ENCODE results near the gene OR52W1.

OR52W1 gene

GRCh38 chr11:6199174-6199810 lies at the start of gene OR52W1:
OR52W1 (plus strand) TSS chr11:6199224; CDS start chr11:6199224, 0 bp downstream.
- no peak within 1 kb of the TSS for H3K4me3 Mint-ChIP-seq

GRCh38 chr11:6151117-6151516 lies 47.9 kb upstream of the OR52W1 start:
- H3K4me1 Mint-ChIP-seq = no peaks in the 10 kb centered on the region
- no peak for DNase-seq
- ATAC-seq = no peak
- peaks cover 6% of the 10 kb centered on the region for H3K9me3 Mint-ChIP-seq
- H3K27ac Mint-ChIP-seq = no peak overlapping the region
- H3K36me3 Mint-ChIP-seq (ENCODE audit: low read depth) = no peaks in the 10 kb centered on the region
- no peak overlapping the region for H3K4me3 Mint-ChIP-seq
- peaks cover 4% of the 10 kb centered on the region for H3K27me3 Mint-ChIP-seq

More at GRCh38 chr11:6199174-6199810, at the start of gene OR52W1:
- H3K9me3 Mint-ChIP-seq = no peaks in the 10 kb centered on the region
- H3K27me3 Mint-ChIP-seq = no peaks in the 10 kb centered on the region
- H3K27ac Mint-ChIP-seq = no peak within 1 kb of the TSS
- H3K4me1 Mint-ChIP-seq = peaks cover 57% of the 10 kb centered on the region
- ATAC-seq = no peak
- DNase-seq = no peak
- peaks cover 3% of the 10 kb centered on the region for H3K36me3 Mint-ChIP-seq (ENCODE audit: low read depth)

GRCh38 chr11:6152126-6152525 lies 46.9 kb upstream of the OR52W1 start:
- DNase-seq (no peak), ATAC-seq (no peak)
- no peaks in the 10 kb centered on the region for H3K4me1 Mint-ChIP-seq
- no peaks in the 10 kb centered on the region for H3K36me3 Mint-ChIP-seq (ENCODE audit: low read depth)
- H3K27ac Mint-ChIP-seq = no peak overlapping the region
- H3K27me3 Mint-ChIP-seq = peaks cover 6% of the 10 kb centered on the region
- H3K9me3 Mint-ChIP-seq = peaks cover 6% of the 10 kb centered on the region
- no peak overlapping the region for H3K4me3 Mint-ChIP-seq

- H3K9me3 Mint-ChIP-seq = no peaks in the 10 kb centered on the region
- peaks cover 2% of the 10 kb centered on the region for H3K27me3 Mint-ChIP-seq
- no peaks in the 10 kb centered on the region for H3K36me3 Mint-ChIP-seq (ENCODE audit: low read depth)
- no peak overlapping the region for H3K4me3 Mint-ChIP-seq
- no peaks in the 10 kb centered on the region for H3K4me1 Mint-ChIP-seq
- DNase-seq (no peak), ATAC-seq (peak; percentile 10)
- no peak overlapping the region for H3K27ac Mint-ChIP-seq
These were observed 42.2 kb upstream of the OR52W1 start for GRCh38 chr11:6156628-6157359.

- Mint-ChIP-seq H3K4me1 (no peaks in the 10 kb centered on the region), H3K4me3 (no peak within 1 kb of the TSS), H3K27ac (no peak within 1 kb of the TSS), H3K27me3 (peaks cover 20% of the 10 kb centered on the region), H3K36me3 (ENCODE audit: low read depth) (no peaks in the 10 kb centered on the region), H3K9me3 (no peaks in the 10 kb centered on the region)
- ATAC-seq = no peak
- no peak for DNase-seq
These were observed 28.8 kb upstream of the OR52W1 start, which contains the start of gene OR52B2 for GRCh38 chr11:6170226-6170625. OR52B2 (minus strand) TSS chr11:6170326; CDS start chr11:6170326, 0 bp downstream.

GRCh38 chr11:6175440-6175839 lies 23.6 kb upstream of the OR52W1 start:
- Mint-ChIP-seq H3K36me3 (ENCODE audit: low read depth) (no peaks in the 10 kb centered on the region), H3K9me3 (peaks cover 6% of the 10 kb centered on the region), H3K4me1 (no peaks in the 10 kb centered on the region), H3K27ac (no peak overlapping the region), H3K4me3 (no peak overlapping the region), H3K27me3 (peaks cover 5% of the 10 kb centered on the region)
- no peak for DNase-seq
- ATAC-seq = no peak

- H3K4me3 Mint-ChIP-seq = no peak overlapping the region
- no peak overlapping the region for H3K27ac Mint-ChIP-seq
- no peak for ATAC-seq
These were observed 7.3 kb upstream of the OR52W1 start for GRCh38 chr11:6191742-6192141.

GRCh38 chr11:6194065-6194581 lies 4.9 kb upstream of the OR52W1 start:
- Mint-ChIP-seq H3K36me3 (ENCODE audit: low read depth) (no peaks in the 10 kb centered on the region), H3K27me3 (no peaks in the 10 kb centered on the region), H3K4me1 (peaks cover 31% of the 10 kb centered on the region), H3K9me3 (no peaks in the 10 kb centered on the region), H3K27ac (peak overlapping the region; percentile 23), H3K4me3 (no peak overlapping the region)
- ATAC-seq (peak; percentile 54), DNase-seq (no peak)

More at GRCh38 chr11:6191742-6192141, 7.3 kb upstream of the OR52W1 start:
- Mint-ChIP-seq H3K27me3 (no peaks in the 10 kb centered on the region), H3K9me3 (no peaks in the 10 kb centered on the region), H3K36me3 (ENCODE audit: low read depth) (no peaks in the 10 kb centered on the region), H3K4me1 (peaks cover 20% of the 10 kb centered on the region)
- DNase-seq = no peak

GRCh38 chr11:6196396-6196795 lies 2.6 kb upstream of the OR52W1 start:
- H3K4me1 Mint-ChIP-seq = peaks cover 39% of the 10 kb centered on the region
- no peaks in the 10 kb centered on the region for H3K27me3 Mint-ChIP-seq

GRCh38 chr11:6197466-6198200 lies 1.4 kb upstream of the OR52W1 start:
- peaks cover 47% of the 10 kb centered on the region for H3K4me1 Mint-ChIP-seq
- H3K36me3 Mint-ChIP-seq (ENCODE audit: low read depth) = no peaks in the 10 kb centered on the region

More at GRCh38 chr11:6196396-6196795, 2.6 kb upstream of the OR52W1 start:
- DNase-seq (no peak), ATAC-seq (peak; percentile 83)
- H3K27ac Mint-ChIP-seq = no peak overlapping the region
- H3K36me3 Mint-ChIP-seq (ENCODE audit: low read depth) = no peaks in the 10 kb centered on the region
- peak overlapping the region; percentile 7 for H3K4me3 Mint-ChIP-seq
- no peaks in the 10 kb centered on the region for H3K9me3 Mint-ChIP-seq

GRCh38 chr11:6200975-6201374 lies 2.0 kb downstream of the OR52W1 start:
- Mint-ChIP-seq H3K4me1 (peaks cover 53% of the 10 kb centered on the region), H3K27me3 (no peaks in the 10 kb centered on the region), H3K36me3 (ENCODE audit: low read depth) (peaks cover 3% of the 10 kb centered on the region), H3K9me3 (no peaks in the 10 kb centered on the region), H3K4me3 (no peak overlapping the region), H3K27ac (peak overlapping the region; percentile 10)
- ATAC-seq (no peak), DNase-seq (no peak)

More at GRCh38 chr11:6197466-6198200, 1.4 kb upstream of the OR52W1 start:
- Mint-ChIP-seq H3K9me3 (no peaks in the 10 kb centered on the region), H3K27ac (peak overlapping the region; percentile 9), H3K27me3 (no peaks in the 10 kb centered on the region), H3K4me3 (no peak overlapping the region)
- ATAC-seq = no peak
- no peak for DNase-seq

- Mint-ChIP-seq H3K4me1 (peaks cover 48% of the 10 kb centered on the region), H3K9me3 (no peaks in the 10 kb centered on the region), H3K4me3 (no peak overlapping the region), H3K36me3 (ENCODE audit: low read depth) (peaks cover 3% of the 10 kb centered on the region), H3K27me3 (no peaks in the 10 kb centered on the region), H3K27ac (peak overlapping the region; percentile 10)
- ATAC-seq (peak; percentile 34), DNase-seq (no peak)
These were observed 2.5 kb downstream of the OR52W1 start for GRCh38 chr11:6201481-6201880.

- Mint-ChIP-seq H3K27ac (no peak overlapping the region), H3K9me3 (no peaks in the 10 kb centered on the region), H3K36me3 (ENCODE audit: low read depth) (peaks cover 3% of the 10 kb centered on the region), H3K27me3 (no peaks in the 10 kb centered on the region), H3K4me3 (no peak overlapping the region), H3K4me1 (peaks cover 42% of the 10 kb centered on the region)
- ATAC-seq (no peak), DNase-seq (no peak)
These were observed 3.0 kb downstream of the OR52W1 start for GRCh38 chr11:6202041-6202440.

GRCh38 chr11:6203327-6203726 lies 4.3 kb downstream of the OR52W1 start:
- DNase-seq (no peak), ATAC-seq (peak; percentile 72)
- H3K27ac Mint-ChIP-seq = peak overlapping the region; percentile 4
- H3K27me3 Mint-ChIP-seq = no peaks in the 10 kb centered on the region
- no peak overlapping the region for H3K4me3 Mint-ChIP-seq
- H3K9me3 Mint-ChIP-seq = no peaks in the 10 kb centered on the region
- peaks cover 35% of the 10 kb centered on the region for H3K4me1 Mint-ChIP-seq
- H3K36me3 Mint-ChIP-seq (ENCODE audit: low read depth) = peaks cover 3% of the 10 kb centered on the region

Measured in activated naive CD8-positive, alpha-beta T cell treated with anti-CD3 and anti-CD28 coated beads, Interleukin-2, amount 50 U/mL, for 24 hours (primary cell).